T-cell (primary cell): ENCODE results near the gene FKBP5. TPM values are rescaled to one million over a fixed set of nuclear protein-coding genes. Genes with fewer than 3 reads are reported as not detected.
A peak's percentile ranks its signal among the peaks of the same experiment; 100 is the strongest.

Experiments
- ATAC-seq, 4 experiments: fragments of 200-7000 bp in 3 of 4; fragments of 150-1000 bp in 1 of 4; cut with Tn5 transposase; replicated peaks in 1 of 4; 1 replicate in 3 of 4; 2 replicates in 1 of 4; pipeline ENCODE4 v1.10.0; 2021; ENCODE audit warnings: moderate library complexity in 3 of 4, mild to moderate bottlenecking in 2 of 4, moderate number of reproducible peaks in 1 of 4
- CTCF ChIA-PET, 2 donors: fragments of 300-600 bp; sonication (Branson Sonifier 250); formaldehyde crosslinking; loops; one replicate each; lab custom pipeline; 2022; ENCODE audit warnings: antibody characterized with exemption in 2 of 2; lab: Charles Lee
- POLR2A ChIA-PET, 2 donors: fragments of 300-600 bp; sonication (Branson Sonifier 250); formaldehyde crosslinking; loops; one replicate each; lab custom pipeline; 2022; ENCODE audit warnings: antibody characterized with exemption in 2 of 2; lab: Charles Lee
- DNase-seq, 35 experiments: peaks; one replicate each; pipeline versions ENCODE4 v3.0.0 to v3.0.0-alpha.2; 2013 to 2023
- H3K27ac ChIP-seq: one replicate; pipeline ENCODE4 v1.5.1; 2013; ENCODE audit warnings: low read length
- H3K27me3 ChIP-seq, 2 experiments: replicated peaks in 1 of 2; 1 replicate in 1 of 2; 2 replicates in 1 of 2; pipeline versions ENCODE4 v1.6.1 to v1.7.0; 2013; ENCODE audit warnings: low read length in 1 of 2, mixed read lengths in 1 of 2; ENCODE audit not compliant: control insufficient read depth in 2 of 2, insufficient read depth in 2 of 2; ENCODE audit errors: extremely low read depth in 1 of 2
- H3K36me3 ChIP-seq, 2 donors: 1 replicate in 1 of 2; 2 replicates in 1 of 2; pipeline versions ENCODE4 v1.6.1 to v1.7.0; 2013; ENCODE audit warnings: low read length in 1 of 2; ENCODE audit not compliant: control insufficient read depth in 2 of 2, insufficient read depth in 1 of 2; ENCODE audit errors: extremely low read depth in 1 of 2
- H3K4me1 ChIP-seq, 2 experiments: 1 replicate in 1 of 2; 2 replicates in 1 of 2; pipeline versions ENCODE4 v1.6.1 to v1.7.0; 2013; ENCODE audit warnings: low read length in 2 of 2, mixed read lengths in 1 of 2; ENCODE audit not compliant: insufficient read depth in 2 of 2, control insufficient read depth in 1 of 2; ENCODE audit errors: extremely low read depth in 1 of 2
- H3K4me3 ChIP-seq, 2 donors: 1 replicate in 1 of 2; 2 replicates in 1 of 2; pipeline versions ENCODE4 v1.5.1 to v1.7.0; 2013; ENCODE audit warnings: mild to moderate bottlenecking in 2 of 2, low read length in 1 of 2, moderate library complexity in 1 of 2; ENCODE audit not compliant: control insufficient read depth in 1 of 2; ENCODE audit errors: extremely low read depth in 1 of 2
- H3K9me3 ChIP-seq: 2 replicates; pipeline ENCODE4 v1.7.0; 2013
- H3K27ac Mint-ChIP-seq, 2 donors: one replicate each; pipeline ENCODE4 v1.8.0; 2020 to 2021; ENCODE audit warnings: mild to moderate bottlenecking in 2 of 2, mixed read lengths in 2 of 2
- H3K27me3 Mint-ChIP-seq, 2 donors: one replicate each; pipeline ENCODE4 v1.8.0; 2021 to 2022; ENCODE audit warnings: mixed read lengths in 2 of 2
- H3K36me3 Mint-ChIP-seq: one replicate; pipeline ENCODE4 v1.8.0; 2021; ENCODE audit warnings: mixed read lengths
- H3K4me1 Mint-ChIP-seq, 3 donors: one replicate each; pipeline ENCODE4 v1.8.0; 2020 to 2022; ENCODE audit warnings: mixed read lengths in 3 of 3, mild to moderate bottlenecking in 1 of 3
- H3K4me3 Mint-ChIP-seq, 3 donors: one replicate each; pipeline ENCODE4 v1.8.0; 2020 to 2022; ENCODE audit warnings: mild to moderate bottlenecking in 3 of 3, mixed read lengths in 3 of 3, moderate library complexity in 3 of 3
- H3K9me3 Mint-ChIP-seq, 3 donors: one replicate each; pipeline ENCODE4 v1.8.0; 2020 to 2022; ENCODE audit warnings: mixed read lengths in 3 of 3
- WGBS: methylation state at CpG from one replicate; pipeline ENCODE4 v1.1.5; 2013; ENCODE audit warnings: missing lambda C conversion rate; ENCODE audit not compliant: insufficient coverage; 5-methylcytosine and 5-hydroxymethylcytosine counted together
- total RNA-seq, 35 experiments: library from RNA in 6 of 35; stranded (reverse) in 6 of 35; fragments of 120-200 nt in 1 of 35; gene quantifications; one replicate each; pipeline versions ENCODE4 v1.2.1 to v1.2.4 and lab custom pipeline; 2013 to 2026

The FKBP5 gene
- total RNA-seq, 5 donors from 2014 or later (not counting 1 experiment from before 2014, with no cell fraction given): 61.4 to 130 (median 63.9) TPM

DNA sequence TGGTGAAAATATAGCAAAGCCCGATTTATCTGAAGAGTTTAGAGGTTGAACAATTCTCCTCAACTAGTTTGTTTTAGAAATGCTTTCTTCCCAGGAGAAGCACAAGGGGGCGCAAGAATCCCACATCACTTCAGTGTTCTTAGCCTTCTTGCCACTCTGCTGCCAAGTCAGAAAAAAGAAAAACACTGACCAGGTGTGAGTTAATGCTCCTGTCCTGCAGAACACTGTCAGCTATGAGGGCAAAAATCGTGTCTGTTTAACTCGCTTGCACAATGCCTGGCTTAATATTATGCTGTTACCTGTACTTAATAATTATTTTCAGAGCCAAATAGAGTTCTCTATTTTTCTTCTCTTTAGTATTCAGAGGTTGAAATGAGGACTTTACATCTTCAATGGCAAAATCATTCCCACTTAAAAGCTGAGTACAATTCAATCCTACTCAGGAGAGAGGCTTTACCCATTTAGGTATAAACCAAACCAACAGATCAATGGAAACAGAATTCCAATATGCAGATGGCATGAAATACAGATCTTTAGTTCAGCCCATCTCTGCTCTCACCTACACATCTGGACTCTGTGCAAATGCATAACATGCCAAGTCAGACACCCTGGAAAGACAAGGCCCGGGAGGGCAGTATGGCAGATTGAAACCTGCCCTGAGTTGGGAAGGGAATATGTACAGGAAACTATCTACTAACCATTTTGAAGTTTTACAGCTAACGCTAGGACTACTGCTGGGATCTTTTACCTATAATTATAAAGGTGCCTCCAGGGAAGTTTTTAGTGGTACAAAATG is 104.6 kb downstream of the FKBP5 start:
- DNase-seq (peak; percentile 46 to 88 (median 69)), ATAC-seq (peak; percentile 67 to 77 (median 74))
- peaks cover 17 to 36% of the 10 kb centered on the region in 2 experiments for H3K4me1 ChIP-seq
- Mint-ChIP-seq H3K9me3 (no peaks in the 10 kb centered on the region), H3K27me3 (no peaks in the 10 kb centered on the region), H3K4me1 (peaks cover 59 to 62% (median 61%) of the 10 kb centered on the region in 3 donors), H3K27ac (peak overlapping the region; percentile 86 to 87), H3K4me3 (peak overlapping the region in 1 of 3 donors; percentile 39), H3K36me3 (peaks cover 33% of the 10 kb centered on the region)
- no peak overlapping the region for H3K4me3 ChIP-seq
- ChIA-PET POLR2A (no interaction called here), CTCF (interaction anchor here (0.8 to 4.8 kb wide), 20 partner anchors 8 to 154 kb away, joined by 3 to 54 read pairs (median 4); partner anchors contain the start of gene ARMC12 (in 1 of the 2))
- 0% methylated on average over 1 of the region's 6 CpGs for WGBS
- peak overlapping the region; percentile 32 for H3K27ac ChIP-seq
- peaks cover 0 to 49% of the 10 kb centered on the region in 2 donors for H3K36me3 ChIP-seq
- no peaks in the 10 kb centered on the region for H3K9me3 ChIP-seq
- no peaks in the 10 kb centered on the region for H3K27me3 ChIP-seq

DNA sequence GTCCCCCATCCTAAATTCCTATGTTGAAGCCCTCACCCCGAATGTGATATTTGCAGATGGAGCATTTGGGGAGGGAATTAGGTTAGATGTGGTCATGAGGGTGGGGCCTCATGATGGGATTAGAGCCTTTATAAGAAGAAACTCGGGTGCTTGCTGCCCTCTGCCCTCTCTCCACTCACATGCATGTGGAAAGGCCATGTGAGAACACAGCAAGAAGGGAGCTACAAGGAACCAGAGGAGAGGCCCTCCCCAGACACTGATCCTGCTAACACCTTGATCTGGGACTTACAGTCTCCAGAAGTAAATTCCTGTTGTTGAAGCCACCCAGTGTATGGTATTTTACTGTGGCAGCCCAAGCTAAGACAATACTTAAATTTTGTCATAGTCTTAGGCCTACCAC is 106.4 kb downstream of the FKBP5 start:
- Mint-ChIP-seq H3K4me1 (peaks cover 46 to 52% (median 49%) of the 10 kb centered on the region in 3 donors), H3K36me3 (peaks cover 34% of the 10 kb centered on the region), H3K27me3 (no peaks in the 10 kb centered on the region), H3K9me3 (no peaks in the 10 kb centered on the region), H3K4me3 (no peak overlapping the region), H3K27ac (peak overlapping the region; percentile 61 to 87)
- ChIA-PET POLR2A (no interaction called here), CTCF (interaction anchor here (0.6 to 4.8 kb wide), 5 partner anchors 24 to 155 kb away, joined by 3 to 54 read pairs (median 7); partner anchors contain the start of gene ARMC12 (in 1 of the 2))
- Histone ChIP-seq H3K4me1 (peaks cover 11 to 28% of the 10 kb centered on the region in 2 experiments), H3K27me3 (no peaks in the 10 kb centered on the region), H3K36me3 (peaks cover 0 to 60% of the 10 kb centered on the region in 2 donors), H3K4me3 (no peak overlapping the region), H3K9me3 (no peaks in the 10 kb centered on the region), H3K27ac (no peak overlapping the region)
- no peak for ATAC-seq
- no CpG with 5 or more reads among the region's 2 CpGs for WGBS
- no peak for DNase-seq

DNA sequence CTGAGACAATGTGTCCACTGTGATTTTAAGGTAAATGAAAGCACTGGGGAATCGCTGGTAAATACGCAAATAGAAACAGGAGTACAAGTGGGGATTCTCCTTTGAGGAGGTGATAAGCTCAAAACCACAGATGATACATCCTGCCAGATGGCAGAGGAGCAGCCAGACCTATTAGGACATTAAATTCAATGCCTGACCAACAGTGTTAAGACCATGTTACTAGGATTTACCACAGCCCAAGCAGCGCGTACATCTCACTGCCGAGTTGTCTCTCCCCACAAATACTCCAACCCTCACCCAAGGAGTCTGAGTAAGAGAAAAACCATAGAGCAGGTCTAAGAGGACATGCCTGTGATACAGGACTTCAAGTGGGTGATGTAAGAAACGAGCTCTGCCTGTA is 107.1 kb downstream of the FKBP5 start:
- no peak for DNase-seq
- H3K4me1 Mint-ChIP-seq: peaks cover 39 to 45% (median 42%) of the 10 kb centered on the region in 3 donors
- CTCF ChIA-PET: interaction anchor here in 1 of 2 donors (1.5 to 4.8 kb wide), 3 partner anchors 43 to 155 kb away, joined by 7 to 51 read pairs (median 10); partner anchors contain the start of gene ARMC12
- no peaks in the 10 kb centered on the region for H3K27me3 ChIP-seq
- H3K27me3 Mint-ChIP-seq: no peaks in the 10 kb centered on the region
- peaks cover 0 to 61% of the 10 kb centered on the region in 2 donors for H3K36me3 ChIP-seq
- H3K36me3 Mint-ChIP-seq: peaks cover 35% of the 10 kb centered on the region
- POLR2A ChIA-PET: interaction anchor here (0.6 kb wide), 2 partner anchors 30 to 915 kb away, joined by 3 to 5 read pairs; no protein-coding TSS in a partner anchor
- H3K27ac Mint-ChIP-seq: peak overlapping the region; percentile 61 to 87
- H3K4me1 ChIP-seq: peaks cover 11 to 22% of the 10 kb centered on the region in 2 experiments
- no peaks in the 10 kb centered on the region for H3K9me3 ChIP-seq
- peak overlapping the region; percentile 3 for H3K27ac ChIP-seq
- no peak overlapping the region for H3K4me3 Mint-ChIP-seq
- no peaks in the 10 kb centered on the region for H3K9me3 Mint-ChIP-seq
- 69% methylated on average over 2 of the region's 6 CpGs for WGBS
- no peak overlapping the region for H3K4me3 ChIP-seq
- no peak for ATAC-seq

DNA sequence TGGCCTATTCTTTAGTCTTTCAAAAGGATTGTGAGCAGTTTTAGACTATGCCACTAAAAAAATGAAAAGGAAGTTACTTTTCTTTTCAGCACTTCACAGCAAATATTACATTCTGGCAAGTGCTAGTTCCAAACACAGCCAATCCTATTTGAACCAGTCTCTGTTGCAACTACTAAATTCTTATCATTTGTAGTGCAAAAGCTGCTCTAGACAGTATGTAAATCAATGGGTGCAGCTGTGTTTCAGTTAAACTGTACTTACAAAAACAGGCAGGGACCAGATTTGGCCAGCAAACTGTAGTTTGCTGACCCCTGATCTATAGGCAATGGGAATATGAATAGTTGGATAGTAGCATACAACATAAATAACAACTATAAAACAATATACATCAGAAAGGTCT is 107.9 kb downstream of the FKBP5 start:
- peaks cover 31 to 37% (median 34%) of the 10 kb centered on the region in 3 donors for H3K4me1 Mint-ChIP-seq
- peaks cover 0 to 63% of the 10 kb centered on the region in 2 donors for H3K36me3 ChIP-seq
- H3K4me3 Mint-ChIP-seq: no peak overlapping the region
- H3K27me3 Mint-ChIP-seq: no peaks in the 10 kb centered on the region
- H3K9me3 Mint-ChIP-seq: no peaks in the 10 kb centered on the region
- H3K27ac ChIP-seq: no peak overlapping the region
- no peaks in the 10 kb centered on the region for H3K9me3 ChIP-seq
- no peak overlapping the region for H3K4me3 ChIP-seq
- H3K4me1 ChIP-seq: peaks cover 7 to 14% of the 10 kb centered on the region in 2 experiments
- ChIA-PET CTCF (interaction anchor here in 1 of 2 donors (2.4 kb wide), 1 partner anchor 44 kb away, joined by 10 read pairs; no protein-coding TSS in a partner anchor), POLR2A (no interaction called here)
- no peak overlapping the region for H3K27ac Mint-ChIP-seq
- peaks cover 29% of the 10 kb centered on the region for H3K36me3 Mint-ChIP-seq
- DNase-seq (no peak), ATAC-seq (no peak)
- no peaks in the 10 kb centered on the region for H3K27me3 ChIP-seq

DNA sequence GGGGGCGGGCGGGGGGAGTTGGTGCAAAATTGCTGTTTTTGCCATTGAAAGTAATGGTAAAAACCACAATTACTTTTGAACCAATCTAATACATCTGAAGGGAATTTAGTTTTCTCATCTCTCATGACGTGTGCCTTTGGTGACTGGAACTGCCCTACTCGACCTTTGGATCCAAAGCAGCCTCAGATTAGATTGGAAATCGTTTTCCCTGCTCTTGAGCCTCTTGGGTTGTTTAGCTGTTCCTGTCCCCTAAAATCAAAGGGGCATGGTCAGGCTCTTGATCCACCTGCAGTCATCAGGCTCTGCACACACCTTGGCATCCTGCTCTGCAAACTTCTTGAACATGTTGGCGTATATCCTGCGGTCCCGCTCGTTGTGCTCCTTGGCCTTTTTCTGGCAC is 112.0 kb downstream of the FKBP5 start:
- H3K9me3 ChIP-seq: no peaks in the 10 kb centered on the region
- no peaks in the 10 kb centered on the region for H3K4me1 ChIP-seq
- DNase-seq (no peak), ATAC-seq (no peak)
- WGBS: 100% methylated on average over 3 of the region's 9 CpGs
- H3K9me3 Mint-ChIP-seq: no peaks in the 10 kb centered on the region
- H3K4me3 ChIP-seq: no peak overlapping the region
- peaks cover 2 to 65% of the 10 kb centered on the region in 2 donors for H3K36me3 ChIP-seq
- H3K27me3 ChIP-seq: no peaks in the 10 kb centered on the region
- H3K4me1 Mint-ChIP-seq: peaks cover 3 to 5% (median 4%) of the 10 kb centered on the region in 3 donors
- H3K27ac ChIP-seq: no peak overlapping the region
- H3K27ac Mint-ChIP-seq: peak overlapping the region; percentile 19 to 23
- peaks cover 50% of the 10 kb centered on the region for H3K36me3 Mint-ChIP-seq
- H3K27me3 Mint-ChIP-seq: no peaks in the 10 kb centered on the region
- ChIA-PET CTCF (no interaction called here), POLR2A (no interaction called here)
- no peak overlapping the region for H3K4me3 Mint-ChIP-seq

DNA sequence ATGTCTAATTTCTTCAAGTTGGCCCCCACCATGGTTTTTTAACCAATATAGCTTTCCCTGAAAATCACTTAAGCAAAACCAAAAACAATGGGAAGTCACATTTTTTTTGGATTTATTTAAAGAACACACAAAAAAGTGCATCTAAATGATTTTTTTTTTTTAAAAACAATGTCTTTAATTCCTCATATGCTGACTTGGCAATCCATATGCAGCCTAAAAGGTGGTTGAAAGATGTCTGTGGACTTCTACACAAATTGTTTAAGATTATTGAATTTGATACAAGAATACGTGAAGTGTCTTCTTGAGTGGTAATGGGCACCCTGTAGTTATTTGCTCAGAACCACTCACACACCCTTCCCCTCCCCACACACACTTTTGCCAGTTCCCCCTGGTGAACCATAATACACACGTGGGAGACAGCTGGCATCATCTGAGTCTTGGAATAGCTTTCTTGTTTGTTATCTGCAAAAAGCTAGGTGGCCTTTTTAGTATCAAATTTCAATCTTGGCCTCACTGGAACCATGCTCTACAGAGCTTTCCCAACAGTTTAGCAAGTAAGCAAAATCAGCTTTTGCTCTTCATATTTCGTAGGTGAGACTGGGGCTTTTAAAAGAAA is 115.1 kb downstream of the FKBP5 start:
- H3K27ac ChIP-seq: no peak overlapping the region
- H3K9me3 ChIP-seq: no peaks in the 10 kb centered on the region
- POLR2A ChIA-PET: interaction anchor here in 1 of 2 donors (0.6 to 1.3 kb wide), 2 partner anchors 46 to 51 kb away, joined by 3 to 4 read pairs; no protein-coding TSS in a partner anchor
- Mint-ChIP-seq H3K27me3 (no peaks in the 10 kb centered on the region), H3K27ac (peak overlapping the region in 1 of 2 donors; percentile 29), H3K9me3 (no peaks in the 10 kb centered on the region), H3K4me1 (peaks cover 0 to 2% (median 0%) of the 10 kb centered on the region in 3 donors), H3K4me3 (no peak overlapping the region), H3K36me3 (peaks cover 41% of the 10 kb centered on the region)
- no peak for ATAC-seq
- WGBS: no CpG with 5 or more reads among the region's 3 CpGs
- H3K36me3 ChIP-seq: peaks cover 4 to 45% of the 10 kb centered on the region in 2 donors
- CTCF ChIA-PET: interaction anchor here (0.7 to 1.5 kb wide), 2 partner anchors 17 to 51 kb away, joined by 3 to 7 read pairs; no protein-coding TSS in a partner anchor
- no peaks in the 10 kb centered on the region for H3K27me3 ChIP-seq
- H3K4me1 ChIP-seq: no peaks in the 10 kb centered on the region
- H3K4me3 ChIP-seq: no peak overlapping the region
- no peak for DNase-seq
